IMR-90 (cell line): ENCODE results near the gene SMYD4.

ENCODE experiments used
- BHLHE40 ChIP-seq: fragments of 150-350 bp; IDR thresholded peaks from 2 replicates; pipeline ENCODE4 v1.6.1; 2016; ENCODE audit warnings: mild to moderate bottlenecking, low read depth, low read length
- CEBPB ChIP-seq: IDR thresholded peaks from 2 replicates; pipeline ENCODE4 v1.6.1; 2012; ENCODE audit warnings: low read depth, low read length, improper control_type of control experiment
- CHD1 ChIP-seq: IDR thresholded peaks from 2 replicates; pipeline ENCODE4 v1.6.1; 2012; ENCODE audit warnings: low read depth, low read length, improper control_type of control experiment
- FOS ChIP-seq: fragments of 150-350 bp; IDR thresholded peaks from 2 replicates; pipeline ENCODE4 v1.6.1; 2016; ENCODE audit warnings: low read depth, low read length
- MAFK ChIP-seq: IDR thresholded peaks from 2 replicates; pipeline ENCODE4 v1.6.1; 2012; ENCODE audit warnings: low read depth, low read length, improper control_type of control experiment
- MAZ ChIP-seq: IDR thresholded peaks from 2 replicates; pipeline ENCODE4 v1.6.1; 2012; ENCODE audit warnings: low read depth, mild to moderate bottlenecking, low read length, improper control_type of control experiment, moderate library complexity, borderline replicate concordance
- MXI1 ChIP-seq: IDR thresholded peaks from 2 replicates; pipeline ENCODE4 v1.6.1; 2012; ENCODE audit warnings: low read depth, mild to moderate bottlenecking, low read length, moderate library complexity, borderline replicate concordance
- POLR2A ChIP-seq: IDR thresholded peaks from 2 replicates; pipeline ENCODE4 v1.6.1; 2012; ENCODE audit warnings: mild to moderate bottlenecking, low read depth, low read length
- RAD21 ChIP-seq: IDR thresholded peaks from 2 replicates; pipeline ENCODE4 v1.6.1; 2012; ENCODE audit warnings: low read length, improper control_type of control experiment
- RCOR1 ChIP-seq: IDR thresholded peaks from 2 replicates; pipeline ENCODE4 v1.6.1; 2012; ENCODE audit warnings: mild to moderate bottlenecking, low read length, improper control_type of control experiment; ENCODE audit not compliant: insufficient replicate concordance
- RFX5 ChIP-seq: IDR thresholded peaks from 2 replicates; pipeline ENCODE4 v1.8.0; 2012; ENCODE audit warnings: low read depth, mild to moderate bottlenecking, low read length, moderate library complexity
- TF ChIP-seq, protein P1 (sequence below): conservative IDR thresholded peaks from 2 replicates; pipeline ENCODE4 v1.5.1; 2012; ENCODE audit warnings: mild to moderate bottlenecking, low read depth, low read length, improper control_type of control experiment
- TF ChIP-seq, protein P2 (sequence below): fragments of 150-350 bp; IDR thresholded peaks from 2 replicates; pipeline ENCODE4 v1.6.1; 2017; ENCODE audit warnings: mild to moderate bottlenecking, antibody characterized with exemption, low read length, low read depth
- TF ChIP-seq, protein P3 (sequence below): fragments of 150-350 bp; IDR thresholded peaks from 2 replicates; pipeline ENCODE4 v1.6.1; 2016; ENCODE audit warnings: low read depth, mild to moderate bottlenecking, low read length, moderate library complexity, borderline replicate concordance

DNA sequence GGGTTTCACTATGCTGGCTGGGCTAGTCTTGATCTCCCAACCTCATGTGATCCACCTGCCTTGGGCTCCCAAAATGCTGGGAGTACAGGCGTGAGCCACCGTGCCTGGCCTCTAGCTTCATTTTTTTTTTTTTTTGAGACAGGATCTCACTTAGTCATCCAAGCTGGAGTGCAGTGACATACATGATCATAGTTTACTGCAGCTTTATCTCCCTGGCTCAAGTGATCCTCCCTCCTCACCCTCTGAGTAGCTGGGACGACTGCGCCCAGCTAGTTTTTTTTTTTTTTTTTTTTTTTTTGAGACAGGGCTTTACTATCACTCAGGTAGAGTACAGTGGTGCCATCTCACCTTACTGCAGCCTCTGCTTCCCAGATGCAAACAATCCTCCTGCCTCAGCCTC is 9.8 kb upstream of the SMYD4 start:
- TF ChIP-seq, protein P1, sequence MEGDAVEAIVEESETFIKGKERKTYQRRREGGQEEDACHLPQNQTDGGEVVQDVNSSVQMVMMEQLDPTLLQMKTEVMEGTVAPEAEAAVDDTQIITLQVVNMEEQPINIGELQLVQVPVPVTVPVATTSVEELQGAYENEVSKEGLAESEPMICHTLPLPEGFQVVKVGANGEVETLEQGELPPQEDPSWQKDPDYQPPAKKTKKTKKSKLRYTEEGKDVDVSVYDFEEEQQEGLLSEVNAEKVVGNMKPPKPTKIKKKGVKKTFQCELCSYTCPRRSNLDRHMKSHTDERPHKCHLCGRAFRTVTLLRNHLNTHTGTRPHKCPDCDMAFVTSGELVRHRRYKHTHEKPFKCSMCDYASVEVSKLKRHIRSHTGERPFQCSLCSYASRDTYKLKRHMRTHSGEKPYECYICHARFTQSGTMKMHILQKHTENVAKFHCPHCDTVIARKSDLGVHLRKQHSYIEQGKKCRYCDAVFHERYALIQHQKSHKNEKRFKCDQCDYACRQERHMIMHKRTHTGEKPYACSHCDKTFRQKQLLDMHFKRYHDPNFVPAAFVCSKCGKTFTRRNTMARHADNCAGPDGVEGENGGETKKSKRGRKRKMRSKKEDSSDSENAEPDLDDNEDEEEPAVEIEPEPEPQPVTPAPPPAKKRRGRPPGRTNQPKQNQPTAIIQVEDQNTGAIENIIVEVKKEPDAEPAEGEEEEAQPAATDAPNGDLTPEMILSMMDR, result no peak
- TF ChIP-seq RAD21, result no peak
- no peak for TF ChIP-seq CHD1
- no peak for TF ChIP-seq POLR2A
- no peak for TF ChIP-seq FOS
- TF ChIP-seq, protein P2, sequence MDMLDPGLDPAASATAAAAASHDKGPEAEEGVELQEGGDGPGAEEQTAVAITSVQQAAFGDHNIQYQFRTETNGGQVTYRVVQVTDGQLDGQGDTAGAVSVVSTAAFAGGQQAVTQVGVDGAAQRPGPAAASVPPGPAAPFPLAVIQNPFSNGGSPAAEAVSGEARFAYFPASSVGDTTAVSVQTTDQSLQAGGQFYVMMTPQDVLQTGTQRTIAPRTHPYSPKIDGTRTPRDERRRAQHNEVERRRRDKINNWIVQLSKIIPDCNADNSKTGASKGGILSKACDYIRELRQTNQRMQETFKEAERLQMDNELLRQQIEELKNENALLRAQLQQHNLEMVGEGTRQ, result no peak
- TF ChIP-seq MAZ, result no peak
- no peak for TF ChIP-seq MXI1
- no peak for TF ChIP-seq CEBPB
- TF ChIP-seq RFX5, result no peak
- TF ChIP-seq BHLHE40, result no peak
- no peak for TF ChIP-seq MAFK
- no peak for TF ChIP-seq RCOR1
- TF ChIP-seq, protein P3, sequence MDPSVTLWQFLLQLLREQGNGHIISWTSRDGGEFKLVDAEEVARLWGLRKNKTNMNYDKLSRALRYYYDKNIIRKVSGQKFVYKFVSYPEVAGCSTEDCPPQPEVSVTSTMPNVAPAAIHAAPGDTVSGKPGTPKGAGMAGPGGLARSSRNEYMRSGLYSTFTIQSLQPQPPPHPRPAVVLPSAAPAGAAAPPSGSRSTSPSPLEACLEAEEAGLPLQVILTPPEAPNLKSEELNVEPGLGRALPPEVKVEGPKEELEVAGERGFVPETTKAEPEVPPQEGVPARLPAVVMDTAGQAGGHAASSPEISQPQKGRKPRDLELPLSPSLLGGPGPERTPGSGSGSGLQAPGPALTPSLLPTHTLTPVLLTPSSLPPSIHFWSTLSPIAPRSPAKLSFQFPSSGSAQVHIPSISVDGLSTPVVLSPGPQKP, result no peak
